Right atrium auricular region (tissue), 2 donors: Measurements from ENCODE around the gene ARMC10. TPM values are rescaled to one million over a fixed set of nuclear protein-coding genes. Genes with fewer than 3 reads are reported as not detected.
"Not testable (repeated sequence)": the region's sequence is repeated elsewhere in the genome, so short reads cannot be mapped to it uniquely, and the experiment has no call there.

Experiments used
- DNase-seq: peaks from one replicate; pipeline ENCODE4 v3.0.0-alpha.2; 2019; ENCODE audit warnings: low spot score
- H3K27ac ChIP-seq, 2 donors: fragments of 200-600 bp; sonication (generic); 1 replicate in 1 of 2; 2 replicates in 1 of 2; pipeline ENCODE4 v1.5.1; 2016 to 2019
- H3K27me3 ChIP-seq, 2 donors: fragments of 200-600 bp; sonication (generic); one replicate each; pipeline versions ENCODE4 v1.5.1 to v1.6.0; 2017 to 2019
- H3K36me3 ChIP-seq: fragments of 200-600 bp; sonication (generic); one replicate; pipeline ENCODE4 v1.5.1; 2016
- H3K4me1 ChIP-seq, 2 donors: fragments of 200-600 bp; sonication (generic); one replicate each; pipeline versions ENCODE4 v1.5.1 to v1.6.0; 2017 to 2019
- H3K4me3 ChIP-seq, 2 donors: fragments of 200-600 bp; sonication (generic); 1 replicate in 1 of 2; 2 replicates in 1 of 2; pipeline ENCODE4 v1.5.1; 2017 to 2019; ENCODE audit warnings: mild to moderate bottlenecking in 1 of 2, moderate library complexity in 1 of 2
- H3K9me3 ChIP-seq, 2 donors: fragments of 200-600 bp; sonication (generic); one replicate each; pipeline ENCODE4 v1.5.1; 2019
- CTCF ChIP-seq, 2 donors: fragments of 200-600 bp; sonication (generic); IDR thresholded peaks; one replicate each; pipeline ENCODE4 v1.5.1; 2019; ENCODE audit warnings: antibody characterized with exemption in 2 of 2
- total RNA-seq, 2 donors: library from RNA; depleted of rRNA; stranded (reverse); fragments of >200 nt; gene quantifications; one replicate each; pipeline ENCODE4 v1.1.0, GENCODE V29; 2016

ARMC10 gene
- total RNA-seq, 2 donors from 2014 or later = 11.6 to 20.2 TPM

DNA sequence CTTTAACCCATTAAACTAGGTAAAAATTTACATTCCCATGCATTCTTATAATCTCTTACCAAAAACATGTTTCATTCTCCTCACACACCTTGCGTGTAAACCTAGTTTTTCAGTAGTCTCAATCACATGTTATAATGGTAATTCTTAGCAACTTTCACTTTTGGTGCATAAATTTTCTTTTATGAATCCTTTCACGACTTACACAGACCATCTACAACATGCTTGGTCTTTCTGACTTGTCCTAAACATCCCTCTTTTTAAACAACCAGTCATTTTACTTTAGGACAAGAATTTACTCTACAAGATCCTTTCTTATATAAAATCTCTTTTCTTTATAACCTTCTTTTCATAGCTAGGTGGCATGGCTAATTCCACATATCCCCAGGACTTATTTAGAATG, 26.1 kb upstream of the ARMC10 start:
- H3K36me3 ChIP-seq = no peaks in the 10 kb centered on the region
- no peak overlapping the region for H3K27ac ChIP-seq
- H3K4me1 ChIP-seq = no peaks in the 10 kb centered on the region
- peaks cover 0 to 3% of the 10 kb centered on the region in 2 donors for H3K9me3 ChIP-seq
- no peak for TF ChIP-seq CTCF (IDR thresholded peaks at IDR 0.05)
- no peak overlapping the region for H3K4me3 ChIP-seq
- DNase-seq = no peak
- H3K27me3 ChIP-seq = no peaks in the 10 kb centered on the region

- no peak for TF ChIP-seq CTCF (IDR thresholded peaks at IDR 0.05)
- Histone ChIP-seq H3K36me3 (no peaks in the 10 kb centered on the region), H3K27me3 (no peaks in the 10 kb centered on the region), H3K27ac (no peak overlapping the region), H3K9me3 (no peaks in the 10 kb centered on the region), H3K4me1 (no peaks in the 10 kb centered on the region), H3K4me3 (no peak overlapping the region)
- DNase-seq = no peak
Observed at GRCh38 chr7:103051519-103051918, 23.4 kb upstream of the ARMC10 start.

DNA sequence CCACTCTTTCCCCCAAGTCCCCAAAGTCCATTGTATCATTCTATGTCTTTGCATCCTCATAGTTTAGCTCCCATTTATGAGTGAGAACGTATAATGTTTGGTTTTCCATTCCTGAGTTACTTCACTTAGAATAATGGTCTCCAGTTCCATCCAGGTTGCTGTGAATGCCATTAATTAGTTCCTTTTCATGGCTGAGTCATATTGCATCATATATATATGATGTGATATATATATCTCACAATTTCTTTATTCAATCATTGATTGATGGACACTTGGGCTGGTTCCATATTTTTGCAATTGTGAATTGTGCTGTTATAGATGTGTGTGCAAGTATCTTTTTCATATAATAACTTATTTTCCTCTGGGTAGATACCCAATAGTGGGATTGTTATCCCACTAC, 18.9 kb upstream of the ARMC10 start:
- DNase-seq, H3K4me1 ChIP-seq, H3K4me3 ChIP-seq, H3K27ac ChIP-seq, H3K9me3 ChIP-seq, H3K27me3 ChIP-seq, H3K36me3 ChIP-seq: not testable (repeated sequence)

DNA sequence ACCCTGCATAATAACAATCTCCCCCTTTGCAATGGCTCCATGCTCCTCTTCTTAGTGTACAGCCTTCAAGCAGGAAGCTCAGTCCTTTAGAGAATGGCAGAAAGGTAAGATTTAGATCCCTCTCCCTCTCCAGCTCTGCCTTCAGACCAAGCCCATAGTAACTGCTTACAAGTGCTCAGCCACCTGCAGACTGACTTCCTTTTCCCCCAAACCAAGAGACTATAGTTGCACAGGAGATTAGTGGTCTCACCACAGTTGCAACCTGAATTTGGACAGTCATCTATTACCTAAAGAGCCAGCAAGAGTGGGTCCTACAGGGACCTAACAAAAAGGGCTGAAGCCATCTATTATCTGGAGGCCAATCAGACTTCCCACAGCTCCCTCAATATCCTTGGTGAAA, 16.8 kb upstream of the ARMC10 start:
- H3K4me1 ChIP-seq = peaks cover 0 to 4% of the 10 kb centered on the region in 2 donors
- H3K27me3 ChIP-seq = no peaks in the 10 kb centered on the region
- no peak overlapping the region for H3K4me3 ChIP-seq
- H3K36me3 ChIP-seq = no peaks in the 10 kb centered on the region
- DNase-seq = no peak
- H3K27ac ChIP-seq = no peak overlapping the region
- TF ChIP-seq CTCF (IDR thresholded peaks at IDR 0.05) = no peak
- H3K9me3 ChIP-seq = no peaks in the 10 kb centered on the region

- TF ChIP-seq CTCF (IDR thresholded peaks at IDR 0.05) = no peak
- no peaks in the 10 kb centered on the region for H3K27me3 ChIP-seq
- no peaks in the 10 kb centered on the region for H3K36me3 ChIP-seq
- no peak overlapping the region for H3K27ac ChIP-seq
- no peak overlapping the region for H3K4me3 ChIP-seq
- DNase-seq = no peak
- peaks cover 0 to 4% of the 10 kb centered on the region in 2 donors for H3K4me1 ChIP-seq
- no peaks in the 10 kb centered on the region for H3K9me3 ChIP-seq
Observed at GRCh38 chr7:103059471-103059870, 15.5 kb upstream of the ARMC10 start.

- TF ChIP-seq CTCF (IDR thresholded peaks at IDR 0.05) = no peak
Observed at GRCh38 chr7:103063895-103064294, 11.0 kb upstream of the ARMC10 start.

More at GRCh38 chr7:103063895-103064294, 11.0 kb upstream of the ARMC10 start:
- Histone ChIP-seq H3K9me3 (no peaks in the 10 kb centered on the region), H3K27ac (no peak overlapping the region), H3K4me1 (peaks cover 0 to 4% of the 10 kb centered on the region in 2 donors), H3K36me3 (no peaks in the 10 kb centered on the region), H3K4me3 (no peak overlapping the region), H3K27me3 (no peaks in the 10 kb centered on the region)
- no peak for DNase-seq
